ENCODE results near the gene S1PR1.
A peak's percentile ranks its signal among the peaks of the same experiment; 100 is the strongest.

S1PR1 gene

GRCh38 chr1:101278845-101279244, 42.0 kb downstream of the S1PR1 start:
- no peak overlapping the region for H3K27ac ChIP-seq (ENCODE audit: insufficient read depth in 1 of 2, low read depth in 1 of 2, low read length in 2 of 2, poor library complexity in 1 of 2, severe bottlenecking in 2 of 2)
- H3K4me1 ChIP-seq (ENCODE audit: control extremely low read depth in 1 of 4, control insufficient read depth in 4 of 4, insufficient read depth in 4 of 4, low read length in 3 of 4): peaks cover 17 to 74% (median 49%) of the 10 kb centered on the region in 4 experiments
- peak in 1 of 3 donors; percentile 21 for DNase-seq
- 0% methylated on average over 1 of the region's 3 CpGs for WGBS (ENCODE audit: insufficient coverage)
- H3K27me3 ChIP-seq (replicated peaks in 2 of 5; ENCODE audit: control insufficient read depth in 4 of 5, insufficient read depth in 5 of 5, low read length in 4 of 5): no peaks in the 10 kb centered on the region
- CTCF ChIA-PET: interaction anchor here (0.7 to 18.9 kb wide), 11 partner anchors 8 to 356 kb away, joined by 3 to 213 read pairs (median 6); no protein-coding TSS in a partner anchor
- no peaks in the 10 kb centered on the region for H3K9me3 ChIP-seq (ENCODE audit: control extremely low read depth in 1 of 5, control insufficient read depth in 4 of 5, insufficient read depth in 2 of 5, low read depth in 1 of 5, low read length in 4 of 5)
- POLR2A ChIA-PET: interaction anchor here (0.5 kb wide), 1 partner anchor 40 kb away, joined by 3 read pairs; no protein-coding TSS in a partner anchor
- H3K36me3 ChIP-seq (ENCODE audit: control insufficient read depth in 4 of 4, insufficient read depth in 4 of 4, low read length in 3 of 4): no peaks in the 10 kb centered on the region
- no peak overlapping the region for H3K4me3 ChIP-seq (ENCODE audit: control insufficient read depth in 1 of 7, extremely low read depth in 1 of 7, insufficient read depth in 4 of 7, low read depth in 2 of 7, low read length in 6 of 7)

DNA sequence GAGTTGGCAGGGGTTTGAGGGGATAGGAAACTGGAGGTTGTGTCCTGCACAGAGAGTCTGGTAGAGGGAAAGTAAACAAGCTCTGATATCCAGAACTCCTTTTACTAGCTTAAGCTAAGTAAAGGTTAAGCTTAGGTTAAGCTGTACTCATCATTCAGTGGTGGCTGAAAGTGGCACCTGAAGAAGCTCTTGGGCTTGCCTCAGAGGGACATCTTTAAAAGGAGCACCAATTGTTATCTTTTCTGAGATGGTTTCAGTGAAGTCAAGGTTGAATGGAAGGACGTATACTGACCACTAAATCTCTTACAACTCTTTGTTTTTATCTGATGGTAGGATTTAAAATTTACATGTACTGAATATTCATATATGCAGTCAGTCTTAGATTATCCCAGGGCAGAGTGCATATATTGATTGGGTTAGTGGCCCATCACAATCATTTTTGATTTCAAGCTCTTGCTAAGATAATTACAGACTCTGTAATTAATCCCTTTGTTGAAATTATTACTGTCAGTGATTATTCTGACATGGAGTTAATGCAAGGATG, 43.3 kb downstream of the S1PR1 start:
- POLR2A ChIA-PET: interaction anchor here (0.7 kb wide), 1 partner anchor 263 kb away, joined by 3 read pairs; no protein-coding TSS in a partner anchor
- H3K4me1 ChIP-seq (ENCODE audit: control extremely low read depth in 1 of 4, control insufficient read depth in 4 of 4, insufficient read depth in 4 of 4, low read length in 3 of 4): peaks cover 17 to 81% (median 50%) of the 10 kb centered on the region in 4 experiments

DNA sequence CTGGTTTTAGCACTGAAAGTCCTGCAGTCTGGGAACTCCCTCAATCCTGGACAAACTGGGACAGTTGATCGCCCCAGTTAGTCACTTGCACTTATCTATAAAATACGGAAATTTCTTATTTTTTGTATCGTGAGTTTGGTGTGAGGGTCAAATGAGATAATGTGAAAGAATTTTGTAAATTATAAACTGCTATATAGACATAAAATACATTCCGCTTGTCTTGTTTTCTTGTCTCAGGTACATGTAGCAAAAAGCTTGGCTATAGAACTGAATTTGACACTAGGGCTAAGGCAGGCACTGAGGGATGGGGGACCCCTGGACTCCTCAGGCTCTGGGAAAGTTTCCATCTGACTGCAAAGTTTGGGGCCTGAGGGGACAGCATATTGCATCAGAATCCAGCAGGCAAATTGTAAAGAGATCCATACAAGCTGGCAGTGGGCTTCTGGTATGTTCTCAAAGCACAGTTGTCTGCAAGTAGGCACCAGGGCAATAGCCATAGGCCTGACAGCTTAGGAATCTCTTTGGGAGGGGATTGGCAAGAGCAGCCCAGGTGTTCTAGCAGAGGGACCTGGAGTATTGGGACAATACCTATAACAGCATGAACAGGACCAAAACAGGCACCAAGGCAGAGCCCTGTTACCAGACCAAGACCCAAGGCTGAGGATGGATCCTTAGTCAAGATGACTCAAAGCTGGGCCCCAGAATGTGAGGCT, 44.3 kb downstream of the S1PR1 start:
- ChIA-PET POLR2A (interaction anchor here (0.7 kb wide), 2 partner anchors 116 to 264 kb away, joined by 3 read pairs; no protein-coding TSS in a partner anchor), CTCF (interaction anchor here (0.7 to 18.9 kb wide), 13 partner anchors 6 to 362 kb away, joined by 3 to 213 read pairs (median 3); no protein-coding TSS in a partner anchor)
- H3K36me3 ChIP-seq (ENCODE audit: control insufficient read depth in 4 of 4, insufficient read depth in 4 of 4, low read length in 3 of 4): no peaks in the 10 kb centered on the region
- no CpG with 5 or more reads among the region's 4 CpGs for WGBS (ENCODE audit: insufficient coverage)
- no peak for DNase-seq
- H3K4me1 ChIP-seq (ENCODE audit: control extremely low read depth in 1 of 4, control insufficient read depth in 4 of 4, insufficient read depth in 4 of 4, low read length in 3 of 4): peaks cover 16 to 72% (median 46%) of the 10 kb centered on the region in 4 experiments
- H3K9me3 ChIP-seq (ENCODE audit: control extremely low read depth in 1 of 5, control insufficient read depth in 4 of 5, insufficient read depth in 2 of 5, low read depth in 1 of 5, low read length in 4 of 5): no peaks in the 10 kb centered on the region
- no peaks in the 10 kb centered on the region for H3K27me3 ChIP-seq (replicated peaks in 2 of 5; ENCODE audit: control insufficient read depth in 4 of 5, insufficient read depth in 5 of 5, low read length in 4 of 5)
- no peak overlapping the region for H3K4me3 ChIP-seq (ENCODE audit: control insufficient read depth in 1 of 7, extremely low read depth in 1 of 7, insufficient read depth in 4 of 7, low read depth in 2 of 7, low read length in 6 of 7)
- H3K27ac ChIP-seq (ENCODE audit: insufficient read depth in 1 of 2, low read depth in 1 of 2, low read length in 2 of 2, poor library complexity in 1 of 2, severe bottlenecking in 2 of 2): no peak overlapping the region

More for the DNA sequence above, 43.3 kb downstream of the S1PR1 start:
- no peak for DNase-seq
- H3K27me3 ChIP-seq (replicated peaks in 2 of 5; ENCODE audit: control insufficient read depth in 4 of 5, insufficient read depth in 5 of 5, low read length in 4 of 5): no peaks in the 10 kb centered on the region
- H3K4me3 ChIP-seq (ENCODE audit: control insufficient read depth in 1 of 7, extremely low read depth in 1 of 7, insufficient read depth in 4 of 7, low read depth in 2 of 7, low read length in 6 of 7): no peak overlapping the region
- no CpG with 5 or more reads among the region's 1 CpG for WGBS (ENCODE audit: insufficient coverage)
- no peaks in the 10 kb centered on the region for H3K9me3 ChIP-seq (ENCODE audit: control extremely low read depth in 1 of 5, control insufficient read depth in 4 of 5, insufficient read depth in 2 of 5, low read depth in 1 of 5, low read length in 4 of 5)
- no peak overlapping the region for H3K27ac ChIP-seq (ENCODE audit: insufficient read depth in 1 of 2, low read depth in 1 of 2, low read length in 2 of 2, poor library complexity in 1 of 2, severe bottlenecking in 2 of 2)
- no peaks in the 10 kb centered on the region for H3K36me3 ChIP-seq (ENCODE audit: control insufficient read depth in 4 of 4, insufficient read depth in 4 of 4, low read length in 3 of 4)
- CTCF ChIA-PET: interaction anchor here (0.9 to 18.9 kb wide), 13 partner anchors 7 to 361 kb away, joined by 3 to 213 read pairs (median 3); no protein-coding TSS in a partner anchor

- no peak overlapping the region for H3K4me3 ChIP-seq (ENCODE audit: control insufficient read depth in 1 of 7, extremely low read depth in 1 of 7, insufficient read depth in 4 of 7, low read depth in 2 of 7, low read length in 6 of 7)
- H3K4me1 ChIP-seq (ENCODE audit: control extremely low read depth in 1 of 4, control insufficient read depth in 4 of 4, insufficient read depth in 4 of 4, low read length in 3 of 4): peaks cover 13 to 66% (median 41%) of the 10 kb centered on the region in 4 experiments
- H3K27ac ChIP-seq (ENCODE audit: insufficient read depth in 1 of 2, low read depth in 1 of 2, low read length in 2 of 2, poor library complexity in 1 of 2, severe bottlenecking in 2 of 2): no peak overlapping the region
- H3K36me3 ChIP-seq (ENCODE audit: control insufficient read depth in 4 of 4, insufficient read depth in 4 of 4, low read length in 3 of 4): no peaks in the 10 kb centered on the region
- no peaks in the 10 kb centered on the region for H3K27me3 ChIP-seq (replicated peaks in 2 of 5; ENCODE audit: control insufficient read depth in 4 of 5, insufficient read depth in 5 of 5, low read length in 4 of 5)
- H3K9me3 ChIP-seq (ENCODE audit: control extremely low read depth in 1 of 5, control insufficient read depth in 4 of 5, insufficient read depth in 2 of 5, low read depth in 1 of 5, low read length in 4 of 5): no peaks in the 10 kb centered on the region
- ChIA-PET CTCF (interaction anchor here (0.7 to 18.9 kb wide), 8 partner anchors 9 to 238 kb away, joined by 3 to 213 read pairs (median 4); no protein-coding TSS in a partner anchor), POLR2A (interaction anchor here (0.7 kb wide), 1 partner anchor 117 kb away, joined by 3 read pairs; no protein-coding TSS in a partner anchor)
- no peak for DNase-seq
- 100% methylated on average over 2 of the region's 3 CpGs for WGBS (ENCODE audit: insufficient coverage)
Measured at GRCh38 chr1:101281751-101282150, 44.9 kb downstream of the S1PR1 start.

- Histone ChIP-seq H3K27me3 (replicated peaks in 2 of 5; ENCODE audit: control insufficient read depth in 4 of 5, insufficient read depth in 5 of 5, low read length in 4 of 5) (no peaks in the 10 kb centered on the region), H3K4me1 (ENCODE audit: control extremely low read depth in 1 of 4, control insufficient read depth in 4 of 4, insufficient read depth in 4 of 4, low read length in 3 of 4) (peaks cover 8 to 58% (median 34%) of the 10 kb centered on the region in 4 experiments), H3K36me3 (ENCODE audit: control insufficient read depth in 4 of 4, insufficient read depth in 4 of 4, low read length in 3 of 4) (no peaks in the 10 kb centered on the region), H3K9me3 (ENCODE audit: control extremely low read depth in 1 of 5, control insufficient read depth in 4 of 5, insufficient read depth in 2 of 5, low read depth in 1 of 5, low read length in 4 of 5) (no peaks in the 10 kb centered on the region), H3K27ac (ENCODE audit: insufficient read depth in 1 of 2, low read depth in 1 of 2, low read length in 2 of 2, poor library complexity in 1 of 2, severe bottlenecking in 2 of 2) (no peak overlapping the region), H3K4me3 (ENCODE audit: control insufficient read depth in 1 of 7, extremely low read depth in 1 of 7, insufficient read depth in 4 of 7, low read depth in 2 of 7, low read length in 6 of 7) (no peak overlapping the region)
- peak in 1 of 3 donors; percentile 32 for DNase-seq
- 81% methylated on average over 8 of the region's 10 CpGs for WGBS (ENCODE audit: insufficient coverage)
- POLR2A ChIA-PET: no interaction called here
- CTCF ChIA-PET: interaction anchor here (1.2 to 18.9 kb wide), 4 partner anchors 8 to 75 kb away, joined by 3 to 213 read pairs (median 5); no protein-coding TSS in a partner anchor
Measured at GRCh38 chr1:101282314-101283038, 45.7 kb downstream of the S1PR1 start.

- Histone ChIP-seq H3K36me3 (ENCODE audit: control insufficient read depth in 4 of 4, insufficient read depth in 4 of 4, low read length in 3 of 4) (no peaks in the 10 kb centered on the region), H3K9me3 (ENCODE audit: control extremely low read depth in 1 of 5, control insufficient read depth in 4 of 5, insufficient read depth in 2 of 5, low read depth in 1 of 5, low read length in 4 of 5) (no peaks in the 10 kb centered on the region), H3K4me3 (ENCODE audit: control insufficient read depth in 1 of 7, extremely low read depth in 1 of 7, insufficient read depth in 4 of 7, low read depth in 2 of 7, low read length in 6 of 7) (no peak overlapping the region), H3K27me3 (replicated peaks in 2 of 5; ENCODE audit: control insufficient read depth in 4 of 5, insufficient read depth in 5 of 5, low read length in 4 of 5) (no peaks in the 10 kb centered on the region), H3K4me1 (ENCODE audit: control extremely low read depth in 1 of 4, control insufficient read depth in 4 of 4, insufficient read depth in 4 of 4, low read length in 3 of 4) (peaks cover 2 to 54% (median 29%) of the 10 kb centered on the region in 4 experiments), H3K27ac (ENCODE audit: insufficient read depth in 1 of 2, low read depth in 1 of 2, low read length in 2 of 2, poor library complexity in 1 of 2, severe bottlenecking in 2 of 2) (no peak overlapping the region)
- CTCF ChIA-PET: interaction anchor here (0.7 to 18.9 kb wide), 6 partner anchors 8 to 360 kb away, joined by 3 to 213 read pairs (median 4); no protein-coding TSS in a partner anchor
- POLR2A ChIA-PET: interaction anchor here (0.7 kb wide), 1 partner anchor 47 kb away, joined by 5 read pairs; the partner anchor contains the start of gene S1PR1
- WGBS (ENCODE audit: insufficient coverage): no CpG with 5 or more reads among the region's 3 CpGs
- peak; percentile 66 to 91 (median 83) for DNase-seq
Measured at GRCh38 chr1:101283443-101283842, 46.6 kb downstream of the S1PR1 start.

Measured in common myeloid progenitor, CD34-positive (primary cell).